ENCODE data around the gene TSPY1.
"Not testable (repeated sequence)": the region's sequence is repeated elsewhere in the genome, so short reads cannot be mapped to it uniquely, and the experiment has no call there.

TSPY1 gene, protein sequence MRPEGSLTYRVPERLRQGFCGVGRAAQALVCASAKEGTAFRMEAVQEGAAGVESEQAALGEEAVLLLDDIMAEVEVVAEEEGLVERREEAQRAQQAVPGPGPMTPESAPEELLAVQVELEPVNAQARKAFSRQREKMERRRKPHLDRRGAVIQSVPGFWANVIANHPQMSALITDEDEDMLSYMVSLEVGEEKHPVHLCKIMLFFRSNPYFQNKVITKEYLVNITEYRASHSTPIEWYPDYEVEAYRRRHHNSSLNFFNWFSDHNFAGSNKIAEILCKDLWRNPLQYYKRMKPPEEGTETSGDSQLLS

DNA sequence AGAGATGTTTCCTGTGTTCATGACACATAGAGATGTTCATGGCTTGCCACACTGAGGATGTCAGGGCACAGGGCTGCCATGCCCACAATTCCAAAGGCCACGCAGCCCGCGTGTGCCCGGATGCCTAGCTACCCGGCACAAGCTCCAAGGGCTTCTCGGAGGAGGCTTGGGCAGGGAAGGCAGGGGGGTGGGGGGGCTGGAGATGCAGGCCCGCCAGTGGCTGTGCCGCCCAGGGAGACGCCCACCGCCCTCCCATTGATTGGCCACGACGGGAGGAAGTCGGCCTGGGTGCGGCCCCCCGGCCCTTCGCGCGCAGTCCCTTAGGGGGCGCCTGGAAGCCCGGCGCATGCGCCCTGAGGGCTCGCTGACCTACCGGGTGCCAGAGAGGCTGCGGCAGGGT is at the start of gene TSPY1:
Gene TSPY1, plus strand, starts transcription at position 301 of the 400 bp plus-strand sequence. Its CDS starts 46 bp downstream, at position 347.
- not testable (repeated sequence) for FAIRE-seq; DNase-seq (ENCODE audit: insufficient read length, low spot score)

DNA sequence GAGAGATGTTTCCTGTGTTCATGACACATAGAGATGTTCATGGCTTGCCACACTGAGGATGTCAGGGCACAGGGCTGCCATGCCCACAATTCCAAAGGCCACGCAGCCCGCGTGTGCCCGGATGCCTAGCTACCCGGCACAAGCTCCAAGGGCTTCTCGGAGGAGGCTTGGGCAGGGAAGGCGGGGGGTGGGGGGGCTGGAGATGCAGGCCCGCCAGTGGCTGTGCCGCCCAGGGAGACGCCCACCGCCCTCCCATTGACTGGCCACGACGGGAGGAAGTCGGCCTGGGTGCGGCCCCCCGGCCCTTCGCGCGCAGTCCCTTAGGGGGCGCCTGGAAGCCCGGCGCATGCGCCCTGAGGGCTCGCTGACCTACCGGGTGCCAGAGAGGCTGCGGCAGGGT is 20.2 kb downstream of the TSPY1 start, which contains the start of gene TSPY9:
Gene TSPY9, plus strand, starts transcription at position 301 of the 400 bp plus-strand sequence. Its CDS starts 46 bp downstream, at position 347.
- not testable (repeated sequence) for FAIRE-seq; DNase-seq (ENCODE audit: insufficient read length, low spot score)

DNA sequence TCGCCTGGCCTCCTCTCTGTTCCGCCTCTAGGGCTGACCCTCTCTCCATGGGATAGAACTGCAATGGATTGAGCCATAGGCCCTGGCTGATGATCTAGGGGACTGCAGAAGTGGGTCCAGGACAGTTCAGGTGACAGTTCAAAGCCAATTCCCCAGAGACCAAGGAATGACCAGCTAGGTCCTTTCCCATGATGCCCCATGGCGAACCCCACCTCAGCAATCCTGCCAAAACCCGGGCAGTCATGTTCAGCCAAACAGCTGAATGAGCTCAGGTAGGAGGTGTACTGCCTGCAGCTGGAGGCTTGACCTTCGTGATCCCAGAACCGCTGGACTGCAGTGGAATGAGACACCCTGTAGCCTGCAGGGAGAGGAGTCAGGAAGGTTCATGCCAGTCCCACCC is 37.6 kb downstream of the TSPY1 start:
- DNase-seq (ENCODE audit: insufficient read length, low spot score); FAIRE-seq: not testable (repeated sequence)

DNA sequence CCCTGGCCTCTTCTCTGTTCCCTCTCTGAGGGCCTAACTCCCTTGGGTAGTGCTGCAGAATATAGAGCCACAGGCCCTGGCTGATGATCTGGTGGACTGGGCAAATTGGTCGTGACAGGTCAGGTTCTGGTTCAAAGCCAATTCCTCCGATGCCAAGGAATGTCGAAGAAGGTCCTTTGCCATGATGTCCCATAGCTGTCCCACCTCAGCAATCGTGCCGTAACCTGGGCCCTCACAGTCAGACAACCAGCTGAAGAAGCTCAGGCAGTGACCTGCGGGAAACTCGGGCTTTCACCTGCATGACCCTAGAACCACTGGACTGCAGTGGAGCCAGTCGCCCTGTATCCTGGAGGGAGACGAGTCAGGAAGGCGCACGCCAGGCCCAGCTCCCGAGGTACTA is 49.5 kb downstream of the TSPY1 start:
- FAIRE-seq; DNase-seq (ENCODE audit: insufficient read length, low spot score): not testable (repeated sequence)
